Measurements from ENCODE around the gene RPA3. TPM values are rescaled to one million over a fixed set of nuclear protein-coding genes. Genes with fewer than 3 reads are reported as not detected.

RPA3 gene
- total and polyA plus RNA-seq, 9 of the 15 experiments (the other 6 are each of a cell fraction or from before 2014, with no cell fraction given): 68.5 to 265 (median 125) TPM

DNA sequence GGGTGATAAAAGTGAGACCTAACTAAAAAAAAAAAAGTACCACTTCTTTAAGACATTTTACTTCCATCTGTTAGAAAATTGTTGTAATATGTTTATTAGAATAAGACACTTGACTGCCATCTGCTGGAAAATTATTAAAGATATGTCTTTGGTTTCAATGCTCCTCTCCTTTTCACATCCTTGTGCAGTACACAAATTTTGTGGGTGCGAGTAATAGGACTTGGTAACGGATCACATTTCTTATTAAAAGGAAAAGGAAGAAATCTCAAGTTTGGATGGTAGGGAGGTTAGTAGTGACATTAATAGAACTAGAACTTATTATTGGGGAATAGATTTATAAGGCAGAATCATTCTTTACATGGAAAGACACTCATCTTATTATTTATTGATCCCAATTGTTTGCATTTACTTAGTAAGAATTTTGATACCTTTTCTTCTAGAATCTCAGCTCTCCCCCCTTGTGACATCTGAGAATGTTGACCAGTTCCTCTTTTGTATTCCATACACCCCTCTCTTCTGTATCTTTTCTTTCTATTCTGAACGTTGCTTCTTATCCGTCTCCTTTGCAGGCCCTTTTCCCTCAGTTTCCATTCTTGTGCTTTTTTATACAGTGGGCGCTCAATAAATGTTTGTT is 43.0 kb upstream of the RPA3 start (continued):
- TF ChIP-seq, protein P1, sequence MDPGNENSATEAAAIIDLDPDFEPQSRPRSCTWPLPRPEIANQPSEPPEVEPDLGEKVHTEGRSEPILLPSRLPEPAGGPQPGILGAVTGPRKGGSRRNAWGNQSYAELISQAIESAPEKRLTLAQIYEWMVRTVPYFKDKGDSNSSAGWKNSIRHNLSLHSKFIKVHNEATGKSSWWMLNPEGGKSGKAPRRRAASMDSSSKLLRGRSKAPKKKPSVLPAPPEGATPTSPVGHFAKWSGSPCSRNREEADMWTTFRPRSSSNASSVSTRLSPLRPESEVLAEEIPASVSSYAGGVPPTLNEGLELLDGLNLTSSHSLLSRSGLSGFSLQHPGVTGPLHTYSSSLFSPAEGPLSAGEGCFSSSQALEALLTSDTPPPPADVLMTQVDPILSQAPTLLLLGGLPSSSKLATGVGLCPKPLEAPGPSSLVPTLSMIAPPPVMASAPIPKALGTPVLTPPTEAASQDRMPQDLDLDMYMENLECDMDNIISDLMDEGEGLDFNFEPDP (CRISPR knock-in tag; IDR thresholded peaks at IDR 0.05): no peak
- TF ChIP-seq SMC3 (conservative IDR thresholded peaks at IDR 0.05; ENCODE audit: insufficient read depth, low read depth, low read length) (0 out of 2 replicates have a peak, but pooled peaks have one; percentile 20), ZNF57 (CRISPR knock-in tag; IDR thresholded peaks at IDR 0.05) (no peak), NFATC3 (IDR thresholded peaks at IDR 0.05) (no peak), CREM (IDR thresholded peaks at IDR 0.05; ENCODE audit: low read depth) (no peak)

DNA sequence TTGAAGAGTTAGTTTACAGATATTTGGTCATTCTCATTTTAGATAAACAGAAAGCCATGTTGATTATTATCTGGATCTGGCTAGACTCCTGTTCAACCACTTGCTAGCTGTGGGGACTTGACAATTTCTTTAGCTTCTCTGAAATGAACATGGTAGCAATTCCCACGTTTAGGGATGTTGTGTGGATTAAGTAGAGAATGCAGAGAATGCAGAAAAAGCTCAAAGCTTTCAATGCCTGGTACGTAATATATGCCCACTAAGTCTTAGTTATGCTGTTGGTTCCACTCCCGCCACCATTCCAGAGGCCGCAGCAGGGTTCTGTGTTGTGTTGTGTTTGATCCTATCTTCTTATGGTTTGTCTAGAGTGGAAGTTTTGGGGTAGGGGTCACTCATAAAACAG is 39.2 kb upstream of the RPA3 start:
- Histone ChIP-seq H3K79me2 (ENCODE audit: control insufficient read depth, insufficient read depth, low read length) (no peaks in the 10 kb centered on the region), H3K9me1 (ENCODE audit: control insufficient read depth, insufficient read depth, low read length) (no peaks in the 10 kb centered on the region), H3K27ac (ENCODE audit: extremely low read depth, low read depth, low read length) (no peak overlapping the region), H3K4me1 (replicated peaks in 1 of 2; ENCODE audit: control insufficient read depth in 2 of 2, insufficient read depth in 2 of 2, low read length in 2 of 2) (no peaks in the 10 kb centered on the region; a peak in 1 of 5 replicates), H3K27me3 (ENCODE audit: control insufficient read depth in 2 of 2, insufficient read depth in 2 of 2, low read length in 2 of 2) (no peaks in the 10 kb centered on the region), H3K4me2 (ENCODE audit: insufficient read depth, low read length) (no peak overlapping the region), H4K20me1 (replicated peaks; ENCODE audit: control insufficient read depth, insufficient read depth, low read length) (no peaks in the 10 kb centered on the region), H3K4me3 (no peak overlapping the region), H3K9ac (ENCODE audit: insufficient read depth in 1 of 2, low read depth in 2 of 2, low read length in 2 of 2) (no peak overlapping the region), H3K36me3 (ENCODE audit: control insufficient read depth, insufficient read depth, low read length) (no peaks in the 10 kb centered on the region), H2AFZ (ENCODE audit: low read depth, low read length) (no peak overlapping the region), H3K9me3 (replicated peaks; ENCODE audit: control insufficient read depth, insufficient read depth, low read depth, low read length) (no peaks in the 10 kb centered on the region)
- ATAC-seq (no peak), FAIRE-seq (no peak), DNase-seq (ENCODE audit: extremely low read depth in 1 of 4, low spot score in 3 of 4) (no peak)
- ChIA-PET CTCF (ENCODE audit: low intra/inter-chr PET ratio) (no interaction called here), POLR2A (interaction anchor here (1.2 kb wide), 1 partner anchor 65 kb away, joined by 3 read pairs; no protein-coding TSS in a partner anchor)
- intact Hi-C loops (cut with micrococcal nuclease) (no loop called here), in situ Hi-C loops (cut with MboI) (no loop called here)
- no peak for TF ChIP-seq MCM7 (IDR thresholded peaks at IDR 0.05)
- WGBS (ENCODE audit: insufficient coverage, low coverage, missing lambda C conversion rate): 59% methylated on average over 4 of the region's 4 CpGs
- no TSS peak for BruUV-seq (replicated peaks)
